ENCODE data around the gene ASCC2.
"Not testable (repeated sequence)": the region's sequence is repeated elsewhere in the genome, so short reads cannot be mapped to it uniquely, and the experiment has no call there.

Gene ASCC2

DNA sequence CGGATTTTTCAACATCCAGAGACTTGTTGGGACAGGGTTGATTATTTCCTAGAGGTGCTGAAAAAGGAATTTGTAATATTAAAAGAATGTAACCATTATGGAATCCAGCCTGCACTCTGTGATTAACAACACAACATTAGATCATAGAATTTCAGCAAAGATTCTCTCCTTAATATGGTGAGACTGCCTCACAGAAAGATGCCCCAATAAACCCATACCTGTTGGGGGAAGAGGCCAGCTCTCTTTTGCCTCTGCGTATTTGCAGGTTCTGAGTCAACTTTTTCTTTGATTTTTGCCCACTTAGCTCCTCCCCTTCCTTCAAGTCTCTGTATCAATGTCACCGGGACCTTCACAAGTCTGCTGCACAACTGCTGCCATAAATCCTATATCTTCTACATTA is 32.5 kb upstream of the ASCC2 start:
- H3K4me3 ChIP-seq (ENCODE audit: low read length) = no peak overlapping the region
- no peak for TF ChIP-seq ZNF274 (IDR thresholded peaks at IDR 0.05; ENCODE audit: low read depth, low read length)

GRCh38 chr22:29867851-29868250 is 29.8 kb upstream of the ASCC2 start:
- TF ChIP-seq ZNF274 (IDR thresholded peaks at IDR 0.05; ENCODE audit: low read depth, low read length) = no peak

DNA sequence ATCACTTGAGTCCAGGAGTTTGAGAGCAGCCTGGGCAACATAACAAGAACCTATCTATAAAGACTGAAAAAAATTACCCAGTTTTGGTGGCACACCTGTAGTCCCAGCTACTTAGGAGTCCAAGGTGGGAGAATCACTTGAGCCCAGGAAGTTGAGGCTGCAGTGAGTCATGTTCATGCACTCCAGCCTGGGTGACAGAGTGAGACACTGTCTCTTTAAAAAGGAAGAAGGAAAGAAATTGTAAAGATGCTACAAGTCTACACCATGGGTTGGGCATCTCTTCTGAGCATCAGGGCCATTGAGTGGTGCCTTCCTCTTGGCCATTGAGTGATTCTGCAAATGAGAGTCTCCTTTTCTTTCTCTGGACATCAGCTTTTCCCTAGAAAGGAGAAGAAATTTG is 29.2 kb upstream of the ASCC2 start:
- H3K4me3 ChIP-seq (ENCODE audit: low read length) = no peak overlapping the region
- TF ChIP-seq ZNF274 (IDR thresholded peaks at IDR 0.05; ENCODE audit: low read depth, low read length) = no peak

More at GRCh38 chr22:29867851-29868250, 29.8 kb upstream of the ASCC2 start:
- H3K4me3 ChIP-seq (ENCODE audit: low read length) = no peak overlapping the region

DNA sequence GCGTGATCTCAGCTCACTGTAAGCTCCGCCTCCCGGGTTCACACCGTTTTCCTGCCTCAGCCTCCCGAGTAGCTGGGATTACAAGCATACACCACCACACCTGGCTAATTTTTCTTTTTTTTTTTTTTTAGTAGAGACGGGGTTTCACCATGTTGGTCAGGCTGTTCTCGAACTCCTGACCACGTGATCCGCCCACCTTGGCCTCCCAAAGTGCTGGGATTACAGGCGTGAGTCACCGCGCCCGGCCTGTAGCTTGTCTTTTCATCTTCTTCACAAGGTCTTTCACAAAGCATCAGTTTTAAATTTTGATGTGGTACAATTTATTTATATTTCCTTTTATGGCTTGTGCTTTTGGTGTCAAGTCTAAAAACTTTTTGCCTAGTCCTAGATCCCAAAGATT is 27.5 kb upstream of the ASCC2 start:
- not testable (repeated sequence) for H3K4me3 ChIP-seq (ENCODE audit: low read length)

DNA sequence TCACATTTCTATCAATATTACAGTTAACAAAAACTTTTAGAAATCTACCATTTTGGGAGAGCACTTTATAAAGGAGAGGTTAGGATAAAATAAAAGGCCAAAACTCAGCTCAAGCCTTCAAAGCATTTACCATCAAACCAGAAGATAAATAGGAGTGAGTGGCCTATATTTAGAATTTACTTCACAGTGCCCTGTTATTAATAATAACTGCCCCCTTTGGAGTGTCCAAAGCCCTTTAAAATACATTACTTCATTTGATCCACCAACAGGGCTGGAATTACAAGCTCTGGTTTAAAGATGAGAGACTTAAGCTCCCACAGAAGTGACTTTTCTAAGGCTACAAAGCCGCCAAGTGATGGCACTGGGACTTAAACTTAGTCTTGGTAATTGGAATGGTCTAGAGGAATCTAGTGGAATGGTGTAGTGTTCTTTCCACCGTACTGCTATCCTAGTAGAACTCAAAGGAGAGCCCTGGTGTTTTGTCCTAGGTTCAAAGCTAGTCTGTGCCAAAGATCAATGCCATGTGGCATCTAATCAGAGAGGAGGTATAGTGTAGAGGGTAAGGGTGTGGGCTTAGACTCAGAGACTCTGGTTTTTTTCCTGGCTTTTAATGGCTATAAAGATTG is 23.7 kb upstream of the ASCC2 start:
- no peak overlapping the region for H3K4me3 ChIP-seq (ENCODE audit: low read length)
- TF ChIP-seq ZNF274 (IDR thresholded peaks at IDR 0.05; ENCODE audit: low read depth, low read length) = no peak

GRCh38 chr22:29860006-29860766 is 22.1 kb upstream of the ASCC2 start:
- H3K4me3 ChIP-seq (ENCODE audit: low read length) = no peak overlapping the region
- no peak for TF ChIP-seq ZNF274 (IDR thresholded peaks at IDR 0.05; ENCODE audit: low read depth, low read length)

GRCh38 chr22:29859030-29859429 is 21.0 kb upstream of the ASCC2 start:
- H3K4me3 ChIP-seq (ENCODE audit: low read length) = not testable (repeated sequence)

- no peak overlapping the region for H3K4me3 ChIP-seq (ENCODE audit: low read length)
- TF ChIP-seq ZNF274 (IDR thresholded peaks at IDR 0.05; ENCODE audit: low read depth, low read length) = no peak
These were observed 18.4 kb upstream of the ASCC2 start for GRCh38 chr22:29856496-29856895.

- no peak for TF ChIP-seq ZNF274 (IDR thresholded peaks at IDR 0.05; ENCODE audit: low read depth, low read length)
- no peak overlapping the region for H3K4me3 ChIP-seq (ENCODE audit: low read length)
These were observed 17.6 kb upstream of the ASCC2 start for GRCh38 chr22:29855611-29856181.

GRCh38 chr22:29854432-29854831 is 16.4 kb upstream of the ASCC2 start:
- H3K4me3 ChIP-seq (ENCODE audit: low read length) = no peak overlapping the region
- TF ChIP-seq ZNF274 (IDR thresholded peaks at IDR 0.05; ENCODE audit: low read depth, low read length) = no peak

- TF ChIP-seq ZNF274 (IDR thresholded peaks at IDR 0.05; ENCODE audit: low read depth, low read length) = no peak
- H3K4me3 ChIP-seq (ENCODE audit: low read length) = no peak overlapping the region
These were observed 10.0 kb upstream of the ASCC2 start for GRCh38 chr22:29848111-29848510.

- TF ChIP-seq ZNF274 (IDR thresholded peaks at IDR 0.05; ENCODE audit: low read depth, low read length) = no peak
- H3K4me3 ChIP-seq (ENCODE audit: low read length) = no peak overlapping the region
These were observed 8.2 kb upstream of the ASCC2 start for GRCh38 chr22:29846290-29846689.

- no peak for TF ChIP-seq ZNF274 (IDR thresholded peaks at IDR 0.05; ENCODE audit: low read depth, low read length)
- no peak overlapping the region for H3K4me3 ChIP-seq (ENCODE audit: low read length)
These were observed 4.7 kb upstream of the ASCC2 start for GRCh38 chr22:29842740-29843139.

GRCh38 chr22:29842172-29842571 is 4.1 kb upstream of the ASCC2 start:
- no peak overlapping the region for H3K4me3 ChIP-seq (ENCODE audit: low read length)
- no peak for TF ChIP-seq ZNF274 (IDR thresholded peaks at IDR 0.05; ENCODE audit: low read depth, low read length)

DNA sequence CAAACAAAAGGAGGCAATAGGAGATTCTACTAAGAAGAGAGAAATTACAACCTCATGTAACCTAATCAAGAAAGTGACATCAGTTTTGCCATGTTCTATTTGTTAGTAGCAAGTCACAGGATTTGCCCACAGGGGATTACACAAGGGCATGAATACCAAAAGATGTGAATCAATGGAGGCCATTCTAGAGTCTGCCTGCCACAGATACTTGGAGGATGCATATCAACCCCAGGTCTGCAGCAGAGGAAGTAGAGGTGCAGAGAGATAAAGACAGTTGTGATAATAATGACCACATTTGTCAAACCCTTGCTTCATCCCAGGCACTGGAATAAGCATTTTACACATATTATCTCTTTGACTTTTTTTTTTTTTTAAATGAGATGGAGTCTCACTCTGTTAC is 2.4 kb upstream of the ASCC2 start:
- no peak for TF ChIP-seq ZNF274 (IDR thresholded peaks at IDR 0.05; ENCODE audit: low read depth, low read length)
- H3K4me3 ChIP-seq (ENCODE audit: low read length) = no peak overlapping the region
